ENCODE measurements around the gene GALNT7.

GALNT7 gene

DNA sequence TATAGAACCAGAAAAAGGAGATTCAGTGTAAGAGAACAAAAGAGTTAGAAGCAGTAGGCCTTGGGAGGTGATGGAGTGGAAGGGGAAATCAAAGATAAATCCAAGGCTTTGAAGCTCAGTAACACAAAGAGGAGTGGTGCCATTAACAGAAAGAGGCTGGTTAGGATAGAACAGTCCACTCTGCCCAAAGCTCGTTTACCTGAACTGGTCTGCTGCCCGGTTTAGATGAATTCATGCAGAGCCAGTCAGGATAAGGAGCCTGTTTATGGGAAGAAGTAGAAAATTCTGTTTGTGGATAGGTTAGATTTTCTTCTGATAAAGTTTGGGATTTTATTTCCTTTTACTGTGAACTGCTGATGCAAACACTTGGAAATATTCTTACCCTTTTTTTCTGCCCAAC lies 85.0 kb downstream of the GALNT7 start:
- Histone ChIP-seq H3K9me3 (ENCODE audit: insufficient read depth, low read depth, low read length) (no peaks in the 10 kb centered on the region), H3K27me3 (ENCODE audit: insufficient read depth, low read length) (no peaks in the 10 kb centered on the region), H3K27ac (ENCODE audit: low read depth, low read length) (no peak overlapping the region), H3K4me1 (ENCODE audit: insufficient read depth, low read length) (peaks cover 25% of the 10 kb centered on the region), H3K4me3 (ENCODE audit: low read length) (no peak overlapping the region), H3K36me3 (ENCODE audit: insufficient read depth, low read length) (peaks cover 3% of the 10 kb centered on the region), H3K9ac (ENCODE audit: low read depth, low read length) (no peak overlapping the region)
- WGBS, result 86% methylated on average over 2 of the region's 2 CpGs

DNA sequence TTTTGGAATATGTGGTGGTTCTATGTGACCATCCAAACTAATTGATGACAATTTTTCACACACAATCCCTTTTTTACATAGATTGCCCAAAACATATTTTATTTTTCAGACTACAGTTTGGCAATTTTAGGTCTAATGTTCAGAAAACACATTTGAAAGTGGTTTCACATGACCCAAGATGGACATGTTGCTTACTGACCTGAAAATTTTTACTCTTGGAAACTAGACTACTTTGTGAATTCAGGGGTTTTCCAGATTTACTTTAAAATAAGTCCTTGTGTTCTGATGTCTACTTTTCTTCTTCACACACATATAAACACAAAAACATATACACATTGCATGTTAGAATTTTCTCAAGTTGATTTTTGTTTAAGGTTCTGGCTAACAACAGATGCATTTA lies 86.0 kb downstream of the GALNT7 start:
- H3K27ac ChIP-seq (ENCODE audit: low read depth, low read length), result no peak overlapping the region

DNA sequence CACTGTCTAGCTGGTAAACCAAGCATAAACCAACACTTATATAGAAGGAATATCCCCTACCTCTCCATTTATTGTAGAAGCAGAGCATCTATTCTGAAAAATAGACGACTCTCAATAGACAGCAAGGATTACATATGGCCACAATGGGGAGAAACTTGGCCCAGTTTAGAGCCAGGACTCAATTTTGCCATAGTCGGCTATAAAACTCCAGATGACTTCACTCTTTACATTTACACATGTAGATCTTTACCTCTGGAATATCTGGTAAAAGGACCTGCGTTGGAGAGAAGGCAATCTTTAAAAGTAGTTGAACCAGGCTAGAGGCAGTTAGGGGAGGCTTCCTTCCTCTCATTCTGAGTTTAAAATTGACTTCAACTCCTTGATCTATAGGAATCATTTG lies 88.2 kb downstream of the GALNT7 start:
- peaks cover 17% of the 10 kb centered on the region for H3K4me1 ChIP-seq (ENCODE audit: insufficient read depth, low read length)
- no peak overlapping the region for H3K4me3 ChIP-seq (ENCODE audit: low read length)
- no peaks in the 10 kb centered on the region for H3K27me3 ChIP-seq (ENCODE audit: insufficient read depth, low read length)
- no peaks in the 10 kb centered on the region for H3K9me3 ChIP-seq (ENCODE audit: insufficient read depth, low read depth, low read length)
- no peak overlapping the region for H3K27ac ChIP-seq (ENCODE audit: low read depth, low read length)
- no peak overlapping the region for H3K9ac ChIP-seq (ENCODE audit: low read depth, low read length)
- WGBS, result 95% methylated on average over 3 of the region's 3 CpGs
- H3K36me3 ChIP-seq (ENCODE audit: insufficient read depth, low read length), result no peaks in the 10 kb centered on the region; the same call in 1 of the 2 replicates

More for the DNA sequence above, 86.0 kb downstream of the GALNT7 start:
- no peaks in the 10 kb centered on the region for H3K9me3 ChIP-seq (ENCODE audit: insufficient read depth, low read depth, low read length)
- no peaks in the 10 kb centered on the region; the same call in none of the 2 replicates for H3K36me3 ChIP-seq (ENCODE audit: insufficient read depth, low read length)
- peaks cover 25% of the 10 kb centered on the region for H3K4me1 ChIP-seq (ENCODE audit: insufficient read depth, low read length)
- no peak overlapping the region for H3K4me3 ChIP-seq (ENCODE audit: low read length)
- H3K9ac ChIP-seq (ENCODE audit: low read depth, low read length), result no peak overlapping the region
- no peaks in the 10 kb centered on the region for H3K27me3 ChIP-seq (ENCODE audit: insufficient read depth, low read length)

DNA sequence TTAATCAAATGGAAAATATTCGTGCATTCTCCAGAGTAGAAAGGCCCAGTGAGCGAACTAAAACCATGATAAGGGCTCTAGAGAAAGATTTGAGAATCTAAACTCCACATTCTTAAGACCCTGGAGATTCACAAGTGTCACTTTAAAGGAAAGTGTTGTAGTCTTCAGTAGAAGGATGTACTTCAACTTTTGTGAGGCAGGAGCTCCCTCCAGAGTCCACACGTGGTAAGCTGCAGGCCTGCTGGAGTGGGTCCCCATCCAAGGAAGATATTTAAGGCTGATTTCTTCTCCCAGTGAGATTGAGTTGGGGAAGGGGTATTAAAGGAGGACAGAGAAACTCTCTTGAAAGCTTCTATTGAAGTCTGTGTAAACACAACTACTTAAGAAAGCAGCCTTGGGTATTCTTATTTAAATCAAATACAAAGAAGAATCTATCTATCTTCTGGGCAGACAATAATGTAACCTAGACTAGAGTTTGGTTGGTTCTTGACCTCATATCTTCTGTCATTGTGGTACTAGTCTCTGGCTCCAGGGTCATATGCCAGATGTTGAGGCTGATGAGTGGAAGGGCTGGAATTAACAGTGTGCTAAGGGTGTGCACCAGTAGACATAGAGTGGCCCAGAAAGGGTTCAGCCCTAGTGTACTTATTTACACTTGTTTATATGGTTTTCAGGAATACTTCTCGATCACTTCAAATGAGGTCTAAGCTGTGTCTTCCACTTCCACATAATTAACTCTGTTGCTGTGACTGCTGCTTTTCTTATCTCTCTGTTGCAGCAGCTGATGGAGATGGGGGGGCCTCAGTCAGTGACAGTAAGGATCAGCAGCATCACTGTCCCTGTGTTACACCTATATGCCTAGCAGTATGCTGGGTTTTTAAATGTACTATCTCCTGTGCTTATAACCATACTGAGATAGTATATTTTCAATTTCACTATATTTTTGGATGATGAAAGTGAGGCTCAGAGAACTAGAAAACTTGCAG lies 89.4 kb downstream of the GALNT7 start:
- Histone ChIP-seq H3K9me3 (ENCODE audit: insufficient read depth, low read depth, low read length) (no peaks in the 10 kb centered on the region), H3K4me1 (ENCODE audit: insufficient read depth, low read length) (peaks cover 17% of the 10 kb centered on the region), H3K9ac (ENCODE audit: low read depth, low read length) (no peak overlapping the region), H3K27ac (ENCODE audit: low read depth, low read length) (no peak overlapping the region), H3K27me3 (ENCODE audit: insufficient read depth, low read length) (no peaks in the 10 kb centered on the region), H3K4me3 (ENCODE audit: low read length) (no peak overlapping the region), H3K36me3 (ENCODE audit: insufficient read depth, low read length) (no peaks in the 10 kb centered on the region)
- WGBS, result 28% methylated on average over 4 of the region's 4 CpGs

DNA sequence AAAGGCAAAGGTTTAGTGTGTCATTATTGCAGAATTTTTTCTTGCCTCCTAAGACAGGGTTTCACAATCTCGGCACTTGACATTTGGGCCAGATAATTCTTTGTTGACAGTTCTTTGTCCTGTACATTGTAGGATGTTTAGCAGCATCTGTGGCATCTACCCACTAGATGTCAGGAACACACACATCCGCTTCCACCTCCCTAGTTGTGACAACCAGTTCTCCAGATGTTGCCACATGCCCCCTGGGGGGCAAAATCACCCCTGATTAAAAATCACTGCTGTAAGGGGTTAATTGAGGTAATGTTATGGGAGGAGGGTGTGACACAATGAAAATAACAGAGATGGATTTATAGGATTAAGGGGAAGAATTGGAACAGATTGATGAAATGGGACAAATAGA lies 90.3 kb downstream of the GALNT7 start:
- Histone ChIP-seq H3K36me3 (ENCODE audit: insufficient read depth, low read length) (no peaks in the 10 kb centered on the region), H3K4me3 (ENCODE audit: low read length) (no peak overlapping the region), H3K27ac (ENCODE audit: low read depth, low read length) (no peak overlapping the region), H3K4me1 (ENCODE audit: insufficient read depth, low read length) (peaks cover 18% of the 10 kb centered on the region), H3K9ac (ENCODE audit: low read depth, low read length) (no peak overlapping the region), H3K9me3 (ENCODE audit: insufficient read depth, low read depth, low read length) (no peaks in the 10 kb centered on the region), H3K27me3 (ENCODE audit: insufficient read depth, low read length) (no peaks in the 10 kb centered on the region)
- 98% methylated on average over 2 of the region's 2 CpGs for WGBS

DNA sequence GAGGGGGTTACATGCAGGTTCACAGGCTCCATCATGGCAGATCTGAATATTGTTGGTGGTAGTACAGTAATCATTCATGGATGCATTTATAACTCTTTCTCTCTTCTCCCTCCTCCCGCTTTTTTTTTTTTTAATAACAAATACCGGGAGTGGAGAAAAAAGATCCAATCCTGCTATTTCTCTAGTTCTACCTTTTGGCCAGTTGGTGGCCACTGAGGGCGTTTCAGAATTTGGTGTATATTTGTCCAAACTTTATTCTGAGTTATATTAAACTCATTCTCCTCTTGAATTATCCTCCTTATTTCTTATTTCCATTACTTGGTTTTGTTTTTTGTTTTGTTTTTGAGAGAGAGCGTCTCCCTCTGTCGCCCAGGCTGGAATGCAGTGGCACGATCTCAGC lies 90.7 kb downstream of the GALNT7 start:
- Histone ChIP-seq H3K27me3 (ENCODE audit: insufficient read depth, low read length) (no peaks in the 10 kb centered on the region), H3K9ac (ENCODE audit: low read depth, low read length) (no peak overlapping the region), H3K4me3 (ENCODE audit: low read length) (no peak overlapping the region), H3K36me3 (ENCODE audit: insufficient read depth, low read length) (no peaks in the 10 kb centered on the region), H3K4me1 (ENCODE audit: insufficient read depth, low read length) (peaks cover 22% of the 10 kb centered on the region), H3K27ac (ENCODE audit: low read depth, low read length) (no peak overlapping the region), H3K9me3 (ENCODE audit: insufficient read depth, low read depth, low read length) (no peaks in the 10 kb centered on the region)
- 90% methylated on average over 3 of the region's 6 CpGs for WGBS

DNA sequence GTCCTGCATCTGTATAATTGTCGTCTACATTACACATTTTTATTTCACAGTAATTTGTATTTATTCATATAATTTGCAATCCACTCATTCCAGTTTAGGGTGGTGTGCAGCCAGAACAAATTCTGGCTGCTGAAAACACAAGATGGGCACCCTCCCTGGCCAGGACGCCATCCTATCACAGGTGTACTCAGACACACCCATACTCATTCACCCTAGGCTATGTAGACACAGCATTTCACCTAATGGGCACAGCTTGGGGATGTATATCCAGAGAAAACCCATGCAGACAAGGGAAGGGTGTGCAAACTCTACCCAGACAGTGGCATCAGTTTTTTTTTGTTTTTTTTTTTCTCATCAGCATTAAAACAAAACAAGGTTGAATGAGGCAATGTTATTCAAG lies 92.4 kb downstream of the GALNT7 start:
- no peak overlapping the region for H3K27ac ChIP-seq (ENCODE audit: low read depth, low read length)
- H3K9me3 ChIP-seq (ENCODE audit: insufficient read depth, low read depth, low read length), result no peaks in the 10 kb centered on the region
- H3K27me3 ChIP-seq (ENCODE audit: insufficient read depth, low read length), result no peaks in the 10 kb centered on the region
- no peak overlapping the region for H3K4me3 ChIP-seq (ENCODE audit: low read length)
- H3K9ac ChIP-seq (ENCODE audit: low read depth, low read length), result no peak overlapping the region
- no peaks in the 10 kb centered on the region for H3K36me3 ChIP-seq (ENCODE audit: insufficient read depth, low read length)
- H3K4me1 ChIP-seq (ENCODE audit: insufficient read depth, low read length), result peaks cover 27% of the 10 kb centered on the region
- WGBS, result 99% methylated on average over 2 of the region's 2 CpGs

DNA sequence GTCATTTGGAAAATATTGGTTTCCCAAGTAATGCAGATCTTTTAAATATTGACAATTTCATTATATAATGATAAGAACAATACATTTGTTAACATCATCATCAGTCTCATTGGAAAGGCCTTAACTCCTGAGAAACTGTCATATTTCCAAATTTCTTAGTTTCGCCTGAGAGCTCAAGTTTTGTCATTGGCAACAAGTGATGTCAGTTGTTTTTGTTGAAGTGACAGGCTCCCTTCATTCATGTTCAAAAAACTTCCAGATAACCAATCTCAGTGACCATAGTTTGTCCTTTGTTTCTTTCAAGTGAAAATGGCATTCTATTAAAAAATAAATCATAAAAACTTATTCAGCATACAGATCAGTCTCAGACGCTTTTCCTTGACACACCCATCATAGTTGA lies 93.8 kb downstream of the GALNT7 start:
- WGBS, result 91% methylated on average over 2 of the region's 2 CpGs
- H3K4me1 ChIP-seq (ENCODE audit: insufficient read depth, low read length), result peaks cover 14% of the 10 kb centered on the region

DNA sequence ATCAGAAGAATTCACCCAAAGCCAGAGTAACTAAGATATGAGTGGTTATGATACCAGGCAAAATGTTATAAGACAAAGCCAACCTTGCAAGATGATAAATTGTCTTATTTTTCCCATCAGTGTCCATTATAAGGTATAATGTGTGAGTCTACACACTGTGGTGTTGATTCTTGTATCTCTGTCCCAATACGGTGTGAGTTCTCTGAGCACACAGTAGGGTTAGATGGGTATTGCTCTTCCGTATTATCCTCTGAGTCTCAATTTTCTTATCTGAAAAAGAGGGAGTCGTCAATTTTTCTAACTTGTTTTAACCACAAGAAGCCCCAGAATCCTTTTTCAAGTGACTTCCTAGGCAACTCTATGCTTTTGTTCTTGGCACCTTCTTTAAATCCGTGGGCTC lies 95.6 kb downstream of the GALNT7 start:
- no peak overlapping the region for H3K4me3 ChIP-seq (ENCODE audit: low read length)
- H3K9ac ChIP-seq (ENCODE audit: low read depth, low read length), result no peak overlapping the region
- no peak overlapping the region for H3K27ac ChIP-seq (ENCODE audit: low read depth, low read length)
- no peaks in the 10 kb centered on the region for H3K36me3 ChIP-seq (ENCODE audit: insufficient read depth, low read length)
- no peaks in the 10 kb centered on the region for H3K27me3 ChIP-seq (ENCODE audit: insufficient read depth, low read length)
- H3K9me3 ChIP-seq (ENCODE audit: insufficient read depth, low read depth, low read length), result no peaks in the 10 kb centered on the region
- peaks cover 10% of the 10 kb centered on the region for H3K4me1 ChIP-seq (ENCODE audit: insufficient read depth, low read length)
- 92% methylated on average over 4 of the region's 4 CpGs for WGBS

More for the DNA sequence above, 93.8 kb downstream of the GALNT7 start:
- Histone ChIP-seq H3K36me3 (ENCODE audit: insufficient read depth, low read length) (no peaks in the 10 kb centered on the region), H3K27me3 (ENCODE audit: insufficient read depth, low read length) (no peaks in the 10 kb centered on the region), H3K27ac (ENCODE audit: low read depth, low read length) (no peak overlapping the region), H3K9me3 (ENCODE audit: insufficient read depth, low read depth, low read length) (no peaks in the 10 kb centered on the region), H3K9ac (ENCODE audit: low read depth, low read length) (no peak overlapping the region), H3K4me3 (ENCODE audit: low read length) (no peak overlapping the region)

DNA sequence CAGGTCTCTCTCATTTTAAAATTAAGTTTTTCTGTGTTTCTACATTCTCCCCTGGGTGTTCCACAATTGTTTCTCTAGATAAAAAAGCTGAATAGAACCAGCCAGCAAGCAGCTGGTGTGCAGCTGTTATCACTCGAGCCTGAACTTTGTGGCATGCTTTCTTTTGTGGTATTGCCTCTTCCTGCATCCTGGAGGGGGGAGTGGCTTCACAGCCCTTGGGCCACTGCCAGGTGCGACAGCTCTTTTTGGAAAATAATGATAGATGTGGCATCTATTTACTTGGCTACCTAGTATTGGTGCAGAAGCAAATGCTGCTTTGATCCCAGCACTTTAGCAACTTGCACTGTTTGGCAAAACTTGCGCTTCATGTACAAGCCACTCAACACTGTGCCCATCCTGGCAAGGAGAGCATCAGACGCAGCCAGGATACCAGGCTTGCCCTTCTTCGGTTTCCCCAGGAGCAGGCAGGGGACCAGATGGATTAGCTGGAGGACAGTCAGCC lies 96.1 kb downstream of the GALNT7 start:
- Histone ChIP-seq H3K36me3 (ENCODE audit: insufficient read depth, low read length) (no peaks in the 10 kb centered on the region), H3K4me3 (ENCODE audit: low read length) (no peak overlapping the region), H3K9ac (ENCODE audit: low read depth, low read length) (no peak overlapping the region), H3K4me1 (ENCODE audit: insufficient read depth, low read length) (peaks cover 11% of the 10 kb centered on the region), H3K27ac (ENCODE audit: low read depth, low read length) (no peak overlapping the region), H3K27me3 (ENCODE audit: insufficient read depth, low read length) (no peaks in the 10 kb centered on the region), H3K9me3 (ENCODE audit: insufficient read depth, low read depth, low read length) (no peaks in the 10 kb centered on the region)
- WGBS, result 92% methylated on average over 5 of the region's 5 CpGs

DNA sequence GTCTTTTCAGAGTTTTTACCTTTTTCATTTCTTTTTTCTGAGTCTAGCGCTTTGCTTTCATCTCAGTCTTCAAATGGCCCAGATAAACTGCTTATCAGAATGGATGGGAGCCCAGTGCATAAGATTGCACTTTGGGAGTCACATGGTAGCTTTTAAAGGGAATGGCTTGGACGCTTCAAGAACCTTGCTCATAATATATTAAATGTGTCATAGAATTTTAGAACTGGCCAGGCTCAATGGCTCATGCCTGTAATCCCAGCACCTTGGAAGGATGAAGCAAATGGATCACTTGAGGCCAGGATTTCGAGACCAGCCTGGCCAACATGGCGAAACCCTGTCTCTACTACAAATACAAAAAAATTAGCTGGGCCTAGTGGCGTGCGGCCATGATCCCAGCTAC lies 97.1 kb downstream of the GALNT7 start:
- no peaks in the 10 kb centered on the region for H3K9me3 ChIP-seq (ENCODE audit: insufficient read depth, low read depth, low read length)
- peaks cover 21% of the 10 kb centered on the region for H3K4me1 ChIP-seq (ENCODE audit: insufficient read depth, low read length)
- no peaks in the 10 kb centered on the region for H3K36me3 ChIP-seq (ENCODE audit: insufficient read depth, low read length)
- H3K27ac ChIP-seq (ENCODE audit: low read depth, low read length), result no peak overlapping the region
- no peak overlapping the region for H3K4me3 ChIP-seq (ENCODE audit: low read length)
- H3K27me3 ChIP-seq (ENCODE audit: insufficient read depth, low read length), result no peaks in the 10 kb centered on the region
- H3K9ac ChIP-seq (ENCODE audit: low read depth, low read length), result no peak overlapping the region
- 93% methylated on average over 6 of the region's 6 CpGs for WGBS
